Pancreas (tissue), 10 donors: Measurements from ENCODE around the gene RPL39L. TPM values are rescaled to one million over a fixed set of nuclear protein-coding genes. Genes with fewer than 3 reads are reported as not detected.

ENCODE experiments used
- ATAC-seq, 4 donors: fragments of 200-7000 bp; cut with Tn5 transposase; one replicate each; pipeline versions ENCODE4 v1.8.0 to v1.9.1; 2020; ENCODE audit warnings: mild to moderate bottlenecking in 4 of 4, moderate library complexity in 4 of 4
- DNase-seq, 6 donors: peaks; one replicate each; pipeline ENCODE4 v3.0.0-alpha.2; 2020
- FAIRE-seq: peaks from 2 replicates; lab custom pipeline; 2012; peaks lifted over from hg19 to GRCh38; lab: Jason Lieb, UNC
- H3K27ac ChIP-seq, 4 donors: fragments of 200-600 bp; sonication (generic); 1 replicate in 3 of 4; 2 replicates in 1 of 4; pipeline versions ENCODE4 v1.5.0 to v1.8.0; 2020
- H3K27me3 ChIP-seq, 4 donors: fragments of 200-600 bp; one replicate each; pipeline ENCODE4 v1.8.0; 2021
- H3K36me3 ChIP-seq, 3 donors: fragments of 200-600 bp; sonication (generic) in 1 of 3; one replicate each; pipeline versions ENCODE4 v1.5.0 to v1.8.0; 2020 to 2021
- H3K4me1 ChIP-seq, 3 donors: fragments of 200-600 bp; one replicate each; pipeline ENCODE4 v1.8.0; 2021
- H3K4me3 ChIP-seq, 4 donors: fragments of 200-600 bp; sonication (generic) in 2 of 4; one replicate each; pipeline versions ENCODE4 v1.5.0 to v1.8.0; 2020 to 2021
- H3K9me3 ChIP-seq, 4 donors: fragments of 200-600 bp; one replicate each; pipeline ENCODE4 v1.8.0; 2021
- CTCF ChIP-seq, 4 donors: fragments of 200-600 bp; sonication (generic) in 3 of 4; IDR thresholded peaks; one replicate each; pipeline versions ENCODE4 v1.5.0 to v1.8.0; 2021; ENCODE audit warnings: antibody characterized with exemption in 4 of 4
- WGBS, 2 donors: extraction: QIAGEN DNeasy Blood & Tissue Kit; methylation state at CpG; one replicate each; pipeline ENCODE4 v1.1.7; 2013; 5-methylcytosine and 5-hydroxymethylcytosine counted together
- intact Hi-C, 3 donors: fragments of 100-400 bp; cut with DNase I; formaldehyde crosslinking; loops; one replicate each; pipeline versions ENCODE4 v1.11.1 to v1.14.2; 2022
- polyA plus RNA-seq, 2 donors: library from polyadenylated mRNA; stranded (reverse); fragments of 200-250 nt; gene quantifications; one replicate each; pipeline ENCODE4 v1.2.3, GENCODE V29; 2013
- total RNA-seq, 6 donors: library from RNA; stranded (reverse); fragmentation: NEBNext Ultra II Directional in 4 of 6; extraction: Animal tissue kit (Norgen Biotek cat#: 25700) in 4 of 6; gene quantifications; one replicate each; pipeline versions ENCODE4 v1.2.1 to v1.2.4, GENCODE V29; 2021 to 2023
- donor health status: healthy with polysubstance abuse.
- donor health status: DM: no; HTN: no; CAD: no; lungs with moderate emphysema.
- donor health status: DM: no; HTN: no; CAD: no.
- donor health status: control.
- donor health status: control.
- donor health status: Bipolar disorder and iron deficiency.
- donor health status: DM: yes; HTN: yes; CAD: no.
- donor health status: DM: no; HTN: no; CAD: no.
- donor health status: DM: no; HTN: no; CAD: no.
- donor health status: DM: yes; HTN: yes; CAD: no.

RPL39L gene
- total and polyA plus RNA-seq, 8 donors, result 0.31 to 2.2 (median 0.90) TPM

GRCh38 chr3:187132666-187133065 is 6.6 kb downstream of the RPL39L start:
- Histone ChIP-seq H3K9me3 (no peaks in the 10 kb centered on the region), H3K4me1 (no peaks in the 10 kb centered on the region), H3K27me3 (no peaks in the 10 kb centered on the region), H3K4me3 (no peak overlapping the region), H3K27ac (no peak overlapping the region), H3K36me3 (no peaks in the 10 kb centered on the region)
- no peak for DNase-seq
- 84 to 92% methylated on average over 2 of the region's 2 CpGs for WGBS, 2 donors
- ATAC-seq, result no peak
- no peak for TF ChIP-seq CTCF (IDR thresholded peaks at IDR 0.05)
- FAIRE-seq, result no peak
- intact Hi-C loops, result no loop called here

DNA sequence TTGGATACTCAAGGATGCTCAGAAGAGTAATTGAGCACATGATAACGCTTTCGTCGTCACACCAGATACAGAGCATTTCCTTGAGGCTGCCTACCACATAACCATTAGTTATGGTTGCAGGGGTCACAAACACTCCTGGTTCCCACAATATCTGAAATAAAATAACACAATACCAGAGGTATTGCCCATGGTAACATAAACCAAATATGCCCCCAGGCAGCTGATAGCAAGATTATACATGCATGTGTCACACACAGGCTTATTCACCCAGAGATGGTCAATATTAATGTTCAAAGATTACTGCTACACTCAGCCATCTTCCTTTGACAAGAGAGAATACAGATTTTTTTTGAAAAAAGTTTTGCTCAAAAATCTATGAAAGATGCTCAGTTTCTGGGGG is 7.3 kb downstream of the RPL39L start:
- ATAC-seq (no peak), FAIRE-seq (no peak), DNase-seq (no peak)
- H3K27me3 ChIP-seq, result no peaks in the 10 kb centered on the region
- H3K9me3 ChIP-seq, result no peaks in the 10 kb centered on the region
- no peaks in the 10 kb centered on the region for H3K36me3 ChIP-seq
- TF ChIP-seq CTCF (IDR thresholded peaks at IDR 0.05), result no peak
- no peak overlapping the region for H3K4me3 ChIP-seq
- intact Hi-C loops, result no loop called here
- WGBS, 2 donors, result 92 to 95% methylated on average over 3 of the region's 3 CpGs
- no peaks in the 10 kb centered on the region for H3K4me1 ChIP-seq
- no peak overlapping the region for H3K27ac ChIP-seq

- no peaks in the 10 kb centered on the region for H3K4me1 ChIP-seq
- FAIRE-seq (no peak), ATAC-seq (peak; percentile 72 to 89 (median 84)), DNase-seq (no peak)
- no peaks in the 10 kb centered on the region for H3K27me3 ChIP-seq
- no peak for TF ChIP-seq CTCF (IDR thresholded peaks at IDR 0.05)
- 76 to 83% methylated on average over 5 of the region's 5 CpGs for WGBS, 2 donors
- H3K27ac ChIP-seq, result no peak overlapping the region
- H3K4me3 ChIP-seq, result no peak overlapping the region
- no peaks in the 10 kb centered on the region for H3K9me3 ChIP-seq
- intact Hi-C loops, result no loop called here
- no peaks in the 10 kb centered on the region for H3K36me3 ChIP-seq
Measured at GRCh38 chr3:187130346-187131066, 8.8 kb downstream of the RPL39L start.

- Histone ChIP-seq H3K27ac (no peak overlapping the region), H3K9me3 (no peaks in the 10 kb centered on the region), H3K4me3 (no peak overlapping the region), H3K4me1 (no peaks in the 10 kb centered on the region), H3K27me3 (no peaks in the 10 kb centered on the region), H3K36me3 (no peaks in the 10 kb centered on the region)
- no peak for FAIRE-seq
- no peak for DNase-seq
- ATAC-seq, result no peak
- no peak for TF ChIP-seq CTCF (IDR thresholded peaks at IDR 0.05)
- intact Hi-C loops, result no loop called here
- 76% methylated on average over 6 of the region's 6 CpGs for WGBS, 2 donors
Measured at GRCh38 chr3:187125319-187126031, 13.8 kb downstream of the RPL39L start.

- no peak for FAIRE-seq
- no peak for TF ChIP-seq CTCF (IDR thresholded peaks at IDR 0.05)
- intact Hi-C loops, result no loop called here
- Histone ChIP-seq H3K27me3 (no peaks in the 10 kb centered on the region), H3K27ac (no peak overlapping the region), H3K4me1 (no peaks in the 10 kb centered on the region), H3K36me3 (no peaks in the 10 kb centered on the region), H3K4me3 (no peak overlapping the region), H3K9me3 (no peaks in the 10 kb centered on the region)
- 66 to 77% methylated on average over 1 of the region's 1 CpG for WGBS, 2 donors
- ATAC-seq, result no peak
- no peak for DNase-seq
Measured at GRCh38 chr3:187122261-187122660, 17.0 kb downstream of the RPL39L start.
